Ureter (tissue), 1 donor: ENCODE data around the gene BRAP. TPM values are rescaled to one million over a fixed set of nuclear protein-coding genes. Genes with fewer than 3 reads are reported as not detected.
"Not testable (repeated sequence)": the region's sequence is repeated elsewhere in the genome, so short reads cannot be mapped to it uniquely, and the experiment has no call there.

ENCODE experiments used
- DNase-seq: peaks from one replicate; pipeline ENCODE4 v3.0.0-alpha.2; 2020; ENCODE audit warnings: low spot score
- total RNA-seq: library from RNA; stranded (reverse); gene quantifications from one replicate; pipeline ENCODE4 v1.2.4, GENCODE V29; 2023
- donor health status: DM: yes; HTN: yes; CAD: no.

BRAP gene
- total RNA-seq, 1 donor from 2014 or later = 20.7 TPM

GRCh38 chr12:111677186-111677585 is 8.6 kb downstream of the BRAP start:
- DNase-seq = no peak

GRCh38 chr12:111673503-111673902 is 12.3 kb downstream of the BRAP start:
- DNase-seq = no peak

GRCh38 chr12:111672822-111673381 is 12.9 kb downstream of the BRAP start:
- DNase-seq = no peak

GRCh38 chr12:111664961-111665865 is 20.5 kb downstream of the BRAP start:
- no peak for DNase-seq

- no peak for DNase-seq
These were observed 21.3 kb downstream of the BRAP start for GRCh38 chr12:111664499-111664898.

- no peak for DNase-seq
These were observed 29.7 kb downstream of the BRAP start for GRCh38 chr12:111656016-111656415.

- no peak for DNase-seq
These were observed 30.4 kb downstream of the BRAP start for GRCh38 chr12:111655356-111655755.

- DNase-seq = no peak
These were observed 32.2 kb downstream of the BRAP start for GRCh38 chr12:111653596-111653995.

GRCh38 chr12:111652530-111652929 is 33.2 kb downstream of the BRAP start:
- not testable (repeated sequence) for DNase-seq

- no peak for DNase-seq
These were observed 34.8 kb downstream of the BRAP start for GRCh38 chr12:111650912-111651311.

- no peak for DNase-seq
These were observed 40.3 kb downstream of the BRAP start for GRCh38 chr12:111645433-111645832.

- peak; percentile 81 for DNase-seq
These were observed 42.3 kb downstream of the BRAP start for GRCh38 chr12:111643427-111643826.

- no peak for DNase-seq
These were observed 42.9 kb downstream of the BRAP start for GRCh38 chr12:111642681-111643426.

GRCh38 chr12:111640506-111640905 is 45.2 kb downstream of the BRAP start:
- no peak for DNase-seq

- DNase-seq = no peak
These were observed 47.2 kb downstream of the BRAP start for GRCh38 chr12:111638556-111638955.

GRCh38 chr12:111636209-111636945 is 49.4 kb downstream of the BRAP start:
- DNase-seq = peak; percentile 70

- DNase-seq = no peak
These were observed 50.2 kb downstream of the BRAP start for GRCh38 chr12:111635524-111635923.

GRCh38 chr12:111628505-111629260 is 57.1 kb downstream of the BRAP start:
- DNase-seq = no peak

- no peak for DNase-seq
These were observed 59.5 kb downstream of the BRAP start for GRCh38 chr12:111626230-111626629.

- DNase-seq = no peak
These were observed 61.2 kb downstream of the BRAP start for GRCh38 chr12:111624540-111624939.

- DNase-seq = not testable (repeated sequence)
These were observed 67.9 kb downstream of the BRAP start for GRCh38 chr12:111617841-111618240.
